Astrocyte (in vitro differentiated cells and primary cell): ENCODE data around the gene MBNL3.

Experiments used
- EZH2 ChIP-seq: IDR thresholded peaks from 2 replicates; pipeline ENCODE4 v1.6.1; 2012; ENCODE audit warnings: mild to moderate bottlenecking, low read length, inconsistent platforms; ENCODE audit not compliant: insufficient read depth
- TF ChIP-seq, protein P1 (sequence below): IDR thresholded peaks from 2 replicates; pipeline ENCODE4 v1.5.1; 2011; ENCODE audit warnings: low read depth, mild to moderate bottlenecking, inconsistent platforms, low read length, moderate library complexity; ENCODE audit not compliant: insufficient read depth

DNA sequence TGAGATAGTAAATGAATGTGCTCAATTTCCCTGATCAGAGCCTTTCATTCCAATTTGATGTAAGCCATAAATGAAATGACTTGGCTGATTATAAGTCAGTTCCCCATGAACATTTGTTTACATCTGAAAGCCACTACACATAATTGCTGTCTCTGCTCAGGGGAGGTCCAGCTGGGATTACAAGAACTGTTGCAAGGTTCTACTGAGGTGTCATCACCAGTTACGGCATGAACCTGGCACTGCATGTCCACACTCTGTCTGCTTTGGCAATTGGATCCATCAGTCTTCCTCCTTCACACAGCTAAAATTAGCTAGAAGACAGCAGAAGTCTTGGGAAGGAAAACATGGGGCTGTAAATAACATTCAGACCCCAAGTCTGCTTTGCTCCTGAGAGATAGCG is 12.8 kb upstream of the MBNL3 start:
- TF ChIP-seq EZH2: no peak
- TF ChIP-seq, protein P1, sequence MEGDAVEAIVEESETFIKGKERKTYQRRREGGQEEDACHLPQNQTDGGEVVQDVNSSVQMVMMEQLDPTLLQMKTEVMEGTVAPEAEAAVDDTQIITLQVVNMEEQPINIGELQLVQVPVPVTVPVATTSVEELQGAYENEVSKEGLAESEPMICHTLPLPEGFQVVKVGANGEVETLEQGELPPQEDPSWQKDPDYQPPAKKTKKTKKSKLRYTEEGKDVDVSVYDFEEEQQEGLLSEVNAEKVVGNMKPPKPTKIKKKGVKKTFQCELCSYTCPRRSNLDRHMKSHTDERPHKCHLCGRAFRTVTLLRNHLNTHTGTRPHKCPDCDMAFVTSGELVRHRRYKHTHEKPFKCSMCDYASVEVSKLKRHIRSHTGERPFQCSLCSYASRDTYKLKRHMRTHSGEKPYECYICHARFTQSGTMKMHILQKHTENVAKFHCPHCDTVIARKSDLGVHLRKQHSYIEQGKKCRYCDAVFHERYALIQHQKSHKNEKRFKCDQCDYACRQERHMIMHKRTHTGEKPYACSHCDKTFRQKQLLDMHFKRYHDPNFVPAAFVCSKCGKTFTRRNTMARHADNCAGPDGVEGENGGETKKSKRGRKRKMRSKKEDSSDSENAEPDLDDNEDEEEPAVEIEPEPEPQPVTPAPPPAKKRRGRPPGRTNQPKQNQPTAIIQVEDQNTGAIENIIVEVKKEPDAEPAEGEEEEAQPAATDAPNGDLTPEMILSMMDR: no peak
